GM12878 (cell line): ENCODE results near the gene MBD5. TPM values are rescaled to one million over a fixed set of nuclear protein-coding genes. Genes with fewer than 3 reads are reported as not detected.

ENCODE experiments used
- ATAC-seq: fragments of 200-7000 bp; cut with Tn5 transposase; 3 replicates; pipeline ENCODE4 v1.9.1; 2020; ENCODE audit warnings: mild to moderate bottlenecking, moderate library complexity
- BruUV-seq: library from RNA; stranded (reverse); fragments of 400-500 nt; replicated peaks from 2 replicates; lab custom pipeline; 2021; lab: Mats Ljungman, UMichigan
- CTCF ChIA-PET: fragments of 300-600 bp; sonication (Branson Sonifier 250); formaldehyde crosslinking; extraction: SDS; loops from one replicate; lab custom pipeline; 2021; ENCODE audit warnings: inconsistent platforms; lab: Yijun Ruan, JAX
- POLR2A ChIA-PET: fragments of 350-600 bp; formaldehyde crosslinking; extraction: SDS; loops from one replicate; lab custom pipeline; 2021; ENCODE audit warnings: inconsistent platforms; lab: Charles Lee
- RAD21 ChIA-PET: fragments of 300-600 bp; sonication (Branson Sonifier 250); formaldehyde crosslinking; loops from one replicate; lab custom pipeline; 2023; ENCODE audit warnings: antibody characterized with exemption; ENCODE audit not compliant: unreplicated experiment; lab: Charles Lee
- SMC1A ChIA-PET: fragments of 300-600 bp; sonication (Branson Sonifier 250); formaldehyde crosslinking; loops from one replicate; lab custom pipeline; 2023; ENCODE audit not compliant: unreplicated experiment, uncharacterized antibody; lab: Charles Lee
- DNase-seq: peaks from one replicate; pipeline ENCODE4 v3.0.0-alpha.2; 2011; ENCODE audit warnings: low read depth, low spot score
- FAIRE-seq: peaks from 3 replicates; lab custom pipeline; 2011; peaks lifted over from hg19 to GRCh38; lab: Jason Lieb, UNC
- H2AFZ ChIP-seq: 2 replicates; pipeline ENCODE4 v1.6.0; 2011; ENCODE audit warnings: low read depth, low read length, control low read depth; ENCODE audit not compliant: control insufficient read depth
- H3K27ac ChIP-seq: 2 replicates; pipeline ENCODE4 v1.5.1; 2011; ENCODE audit warnings: control low read depth; ENCODE audit not compliant: control insufficient read depth, insufficient read depth
- H3K27me3 ChIP-seq, 2 experiments: replicated peaks in 1 of 2; 2 replicates each; pipeline versions ENCODE4 v1.6.0 to v1.6.1; 2011; ENCODE audit warnings: low read length in 1 of 2; ENCODE audit not compliant: control insufficient read depth in 2 of 2, insufficient read depth in 2 of 2
- H3K36me3 ChIP-seq, 2 experiments: 2 replicates each; pipeline ENCODE4 v1.5.1; 2011; ENCODE audit warnings: low read length in 1 of 2; ENCODE audit not compliant: control insufficient read depth in 2 of 2, insufficient read depth in 2 of 2
- H3K4me1 ChIP-seq: 2 replicates; pipeline ENCODE4 v1.6.1; 2011; ENCODE audit warnings: mild to moderate bottlenecking, low read length, moderate library complexity, mixed read lengths; ENCODE audit not compliant: control insufficient read depth, insufficient read depth
- H3K4me2 ChIP-seq: 2 replicates; pipeline ENCODE4 v1.6.0; 2011; ENCODE audit warnings: control low read depth; ENCODE audit not compliant: control insufficient read depth, insufficient read depth
- H3K4me3 ChIP-seq: fragments of 200-600 bp; sonication (generic); 2 replicates; pipeline ENCODE4 v1.5.1; 2016
- H3K79me2 ChIP-seq: 2 replicates; pipeline ENCODE4 v1.6.0; 2011; ENCODE audit warnings: low read length; ENCODE audit not compliant: control insufficient read depth, insufficient read depth
- H3K9ac ChIP-seq: 2 replicates; pipeline ENCODE4 v1.8.0; 2011; ENCODE audit warnings: low read length, control low read depth, mixed read lengths; ENCODE audit not compliant: control insufficient read depth, insufficient read depth
- H3K9me3 ChIP-seq: replicated peaks from 3 replicates; pipeline ENCODE4 v1.5.1; 2011; ENCODE audit warnings: mild to moderate bottlenecking, low read length; ENCODE audit not compliant: control insufficient read depth, insufficient read depth
- H4K20me1 ChIP-seq: 2 replicates; pipeline ENCODE4 v1.6.0; 2011; ENCODE audit not compliant: control insufficient read depth, insufficient read depth
- ATF2 ChIP-seq: IDR thresholded peaks from 2 replicates; pipeline ENCODE4 v1.6.1; 2012; ENCODE audit warnings: low read length, inconsistent platforms
- BCLAF1 ChIP-seq: fragments of 450-650 bp; IDR thresholded peaks from 2 replicates; pipeline ENCODE4 v1.6.1; 2017; ENCODE audit warnings: antibody characterized with exemption, mild to moderate bottlenecking, moderate library complexity
- BHLHE40 ChIP-seq, 2 experiments: fragments of 450-650 bp in 1 of 2; IDR thresholded peaks; 2 replicates each; pipeline ENCODE4 v1.6.1; 2011 to 2017; ENCODE audit warnings: low read depth in 2 of 2, borderline replicate concordance in 1 of 2, improper control_type of control experiment in 1 of 2, low read length in 1 of 2, mild to moderate bottlenecking in 1 of 2
- CBX5 ChIP-seq: sonication (generic); IDR thresholded peaks from 2 replicates; pipeline ENCODE4 v1.6.1; 2016; ENCODE audit warnings: low read depth, moderate library complexity, mild to moderate bottlenecking, inconsistent platforms
- GATAD2B ChIP-seq: fragments of 450-650 bp; conservative IDR thresholded peaks from 2 replicates; pipeline ENCODE4 v1.6.1; 2017; ENCODE audit warnings: low read depth, mild to moderate bottlenecking, moderate library complexity
- HCFC1 ChIP-seq: fragments of 150-350 bp; IDR thresholded peaks from 2 replicates; pipeline ENCODE4 v1.6.1; 2014; ENCODE audit warnings: low read length
- MEF2B ChIP-seq: fragments of 450-650 bp; IDR thresholded peaks from 2 replicates; pipeline ENCODE4 v1.6.1; 2018; ENCODE audit warnings: mild to moderate bottlenecking, moderate library complexity; ENCODE audit not compliant: partially characterized antibody, poor library complexity, severe bottlenecking
- PAX5 ChIP-seq: IDR thresholded peaks from 2 replicates; pipeline ENCODE4 v1.6.1; 2011; ENCODE audit warnings: low read depth, low read length, borderline replicate concordance
- PRDM15 ChIP-seq: fragments of 450-650 bp; formaldehyde crosslinking; IDR thresholded peaks from 2 replicates; pipeline ENCODE4 v1.4.0; 2020; ENCODE audit warnings: mild to moderate bottlenecking, moderate library complexity
- RELB ChIP-seq: fragments of 450-650 bp; IDR thresholded peaks from 2 replicates; pipeline ENCODE4 v1.6.1; 2017; ENCODE audit warnings: low read depth, mild to moderate bottlenecking, moderate library complexity
- TAF1 ChIP-seq: IDR thresholded peaks from 2 replicates; pipeline ENCODE4 v1.6.1; 2011; ENCODE audit warnings: mild to moderate bottlenecking, low read depth, low read length, borderline replicate concordance
- TARDBP ChIP-seq: IDR thresholded peaks from 2 replicates; pipeline ENCODE4 v1.6.1; 2016; ENCODE audit warnings: borderline replicate concordance
- ZNF217 ChIP-seq: fragments of 450-650 bp; IDR thresholded peaks from 2 replicates; pipeline ENCODE4 v1.6.1; 2017; ENCODE audit warnings: antibody characterized with exemption, mild to moderate bottlenecking
- WGBS: methylation state at CpG from one replicate; pipeline ENCODE4 v1.1.6; 2016; ENCODE audit warnings: low lambda C conversion rate; ENCODE audit not compliant: insufficient replicate concordance, insufficient coverage; ENCODE audit errors: missing lambda C conversion rate; 5-methylcytosine and 5-hydroxymethylcytosine counted together
- in situ Hi-C: fragments of 300-500 bp; cut with MboI; formaldehyde crosslinking; loops from 9 replicates; pipeline ENCODE4 v1.14.3; 2018; ENCODE audit warnings: mixed read lengths
- intact Hi-C: fragments of 100-400 bp; cut with micrococcal nuclease; formaldehyde crosslinking; loops from one replicate; pipeline ENCODE4 v1.14.2; 2022; ENCODE audit not compliant: unreplicated experiment
- polyA plus RNA-seq, 11 experiments: library from polyadenylated mRNA; depleted of rRNA in 4 of 11; unstranded in 6 of 11; stranded (reverse) in 5 of 11; fragments of >200 nt; fragmentation: Nextera tagmentation in 4 of 11; fragmentation: Illumina TruSeq in 1 of 11; extraction: Ambion mirVana in 4 of 11; extraction: Trizol in 1 of 11; gene quantifications; 1 replicate in 1 of 11; 2 replicates in 10 of 11; pipeline versions ENCODE4 v1.2.1 to v1.2.3, GENCODE V29; 2011 to 2016; ENCODE audit warnings: inconsistent platforms in 2 of 11, missing spikeins in 2 of 11, low read depth in 1 of 11
- total RNA-seq, 4 experiments: library from RNA; depleted of rRNA in 3 of 4; stranded (reverse); fragments of >200 nt in 3 of 4; fragmentation: Illumina TruSeq in 1 of 4; extraction: Trizol in 1 of 4; gene quantifications; 2 replicates each; pipeline versions ENCODE4 v1.2.1 to v1.2.3, GENCODE V29; 2013 to 2021

MBD5 gene
- total and polyA plus RNA-seq, 10 of the 15 experiments (the other 5 are each of a cell fraction or from before 2014, with no cell fraction given) = 7.4 to 58.0 (median 21.2) TPM

- TF ChIP-seq MEF2B (no peak), PAX5 (no peak), CBX5 (no peak)
- TF ChIP-seq, all 136 proteins: peak for 0
These were observed 517.5 kb downstream of the MBD5 start (continued) for GRCh38 chr2:148538375-148538774.

GRCh38 chr2:148540022-148540421 lies 519.1 kb downstream of the MBD5 start:
- Histone ChIP-seq H3K36me3 (no peaks in the 10 kb centered on the region), H3K27me3 (no peaks in the 10 kb centered on the region; a peak in 1 of 4 replicates), H3K4me1 (no peaks in the 10 kb centered on the region; the same call in 1 of the 2 replicates), H3K27ac (no peak overlapping the region), H4K20me1 (no peaks in the 10 kb centered on the region), H3K9me3 (no peaks in the 10 kb centered on the region), H3K4me2 (no peak overlapping the region), H2AFZ (no peak overlapping the region; the same call in 1 of the 2 replicates), H3K4me3 (no peak overlapping the region), H3K9ac (no peak overlapping the region), H3K79me2 (no peaks in the 10 kb centered on the region)
- no peak for FAIRE-seq
- in situ Hi-C loops (no loop called here), intact Hi-C loops (no loop called here)
- WGBS = 50% methylated on average over 8 of the region's 8 CpGs
- RAD21 ChIA-PET = no interaction called here
- SMC1A ChIA-PET = interaction anchor here (1.0 to 1.8 kb wide), 2 partner anchors 13 to 16 kb away, joined by 3 to 4 read pairs; no protein-coding TSS in a partner anchor
- POLR2A ChIA-PET = no interaction called here
- no peak for DNase-seq
- CTCF ChIA-PET = no interaction called here
- no TSS peak for BruUV-seq
- no peak for ATAC-seq
- no peak for TF ChIP-seq TARDBP
- TF ChIP-seq BCLAF1 = no peak
- TF ChIP-seq BHLHE40 (IDR thresholded peaks at IDR 0.05; ENCODE audit: borderline replicate concordance in 1 of 2, low read depth in 2 of 2, low read length in 1 of 2) = no peak
- TF ChIP-seq RELB = no peak
- TF ChIP-seq ATF2 = no peak
- no peak for TF ChIP-seq TAF1
- TF ChIP-seq ZNF217 = no peak
- TF ChIP-seq HCFC1 = no peak
- no peak for TF ChIP-seq GATAD2B
- no peak for TF ChIP-seq PRDM15 (CRISPR knock-in tag)
